ENCODE measurements around the gene PLAAT2.

The PLAAT2 gene

GRCh38 chr11:63503492-63503891 is 59.7 kb downstream of the PLAAT2 start (continued):
- TF ChIP-seq CREB5 (CRISPR knock-in tag; IDR thresholded peaks at IDR 0.05; ENCODE audit: low read depth) (no peak), RARB (CRISPR knock-in tag; IDR thresholded peaks at IDR 0.05) (no peak), ZNF70 (CRISPR knock-in tag; IDR thresholded peaks at IDR 0.05) (no peak), GLIS3 (CRISPR knock-in tag; IDR thresholded peaks at IDR 0.05) (no peak), OSR1 (CRISPR knock-in tag; IDR thresholded peaks at IDR 0.05) (no peak)
